BJ (cell line): Measurements from ENCODE around the gene PHAF1. TPM values are rescaled to one million over a fixed set of nuclear protein-coding genes. Genes with fewer than 3 reads are reported as not detected.

Experiments
- CTCF ChIA-PET: fragments of 350-600 bp; formaldehyde crosslinking; extraction: SDS; loops from one replicate; lab custom pipeline; 2021; ENCODE audit warnings: antibody characterized with exemption, inconsistent platforms; lab: Yijun Ruan, JAX
- POLR2A ChIA-PET: fragments of 300-600 bp; sonication (Branson Sonifier 250); formaldehyde crosslinking; extraction: SDS; loops from one replicate; lab custom pipeline; 2021; ENCODE audit warnings: antibody characterized with exemption; lab: Charles Lee
- DNase-seq: peaks from one replicate; pipeline ENCODE4 v3.0.0-alpha.2; 2011; ENCODE audit warnings: low read depth
- H3K27me3 ChIP-seq: 2 replicates; pipeline ENCODE4 v1.6.0; 2011; ENCODE audit warnings: low read length; ENCODE audit not compliant: control insufficient read depth, insufficient read depth
- H3K36me3 ChIP-seq: 2 replicates; pipeline ENCODE4 v1.5.1; 2011; ENCODE audit warnings: low read length; ENCODE audit not compliant: control insufficient read depth, insufficient read depth
- H3K4me3 ChIP-seq: 2 replicates; pipeline ENCODE4 v1.5.1; 2011; ENCODE audit warnings: low read depth, mild to moderate bottlenecking, control low read depth, low read length
- CTCF ChIP-seq: IDR thresholded peaks from 2 replicates; pipeline ENCODE4 v1.5.1; 2011; ENCODE audit warnings: low read depth, mild to moderate bottlenecking, control low read depth, inconsistent platforms, low read length, moderate library complexity; ENCODE audit not compliant: insufficient read depth
- polyA plus RNA-seq: library from polyadenylated mRNA; depleted of rRNA; stranded (reverse); fragments of >200 nt; gene quantifications from 2 replicates; pipeline ENCODE4 v1.2.3, GENCODE V29; 2011

The PHAF1 gene
- polyA plus RNA-seq, 1 experiment: 27.7 TPM

DNA sequence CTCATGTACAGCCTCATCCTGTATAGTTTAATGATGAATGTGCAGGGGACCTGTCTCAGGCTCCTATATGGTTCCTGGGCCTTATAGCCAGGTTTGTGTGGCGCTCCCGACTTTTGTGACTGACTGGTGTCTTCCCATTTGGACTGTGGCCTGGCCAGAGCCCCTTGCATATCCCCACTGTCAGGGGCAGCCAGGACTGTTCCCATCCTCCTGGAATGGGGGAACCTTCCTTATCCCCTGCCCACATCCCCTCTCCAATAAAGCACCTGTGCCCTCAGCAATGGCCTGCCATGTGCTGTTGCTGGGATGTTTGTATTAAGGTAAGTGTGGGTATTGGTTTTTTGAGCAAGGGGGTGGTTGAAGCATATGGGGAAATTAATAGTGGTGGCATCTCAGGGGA is 38.5 kb downstream of the PHAF1 start:
- ChIA-PET CTCF (interaction anchor here (1.7 kb wide), 1 partner anchor 130 kb away, joined by 5 read pairs; no protein-coding TSS in a partner anchor), POLR2A (no interaction called here)
- H3K36me3 ChIP-seq: peaks cover 22% of the 10 kb centered on the region

DNA sequence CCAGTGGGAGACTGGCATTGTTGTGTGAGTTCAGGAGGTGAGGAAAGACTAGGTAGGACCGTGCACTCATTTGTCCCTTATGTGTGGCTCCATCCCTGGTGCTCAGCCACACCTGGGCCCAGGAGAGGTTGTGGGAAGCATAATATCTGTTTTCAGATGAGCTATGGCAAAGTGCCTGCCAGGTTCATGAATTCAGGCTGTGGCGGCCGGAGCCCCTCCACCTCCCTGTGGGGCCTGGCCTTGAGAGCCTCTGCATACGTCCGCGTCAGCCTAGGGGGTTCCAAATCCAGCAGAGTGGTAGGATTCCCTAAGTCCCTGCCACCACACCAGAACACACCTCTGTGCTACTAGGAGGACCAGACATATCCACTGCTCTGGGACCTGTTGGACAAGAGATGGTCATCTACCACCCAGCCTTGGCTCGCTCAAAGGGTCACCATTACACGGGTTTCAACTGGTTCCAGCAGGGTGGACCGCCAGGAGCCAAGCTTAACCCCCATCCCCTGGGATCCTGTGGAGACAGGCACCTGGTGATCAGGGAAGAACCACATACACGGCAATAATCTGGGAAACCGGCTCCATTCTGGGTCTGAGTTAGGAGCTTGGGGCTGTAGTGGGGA is 39.0 kb downstream of the PHAF1 start:
- peaks cover 21% of the 10 kb centered on the region for H3K36me3 ChIP-seq
- ChIA-PET CTCF (interaction anchor here (0.5 to 2.6 kb wide), 5 partner anchors 9 to 298 kb away, joined by 3 to 12 read pairs (median 4); no protein-coding TSS in a partner anchor), POLR2A (no interaction called here)
- no peak for DNase-seq
- H3K4me3 ChIP-seq: no peak overlapping the region
- H3K27me3 ChIP-seq: no peaks in the 10 kb centered on the region
- TF ChIP-seq CTCF: no peak

More for the DNA sequence above, 38.5 kb downstream of the PHAF1 start:
- no peaks in the 10 kb centered on the region for H3K27me3 ChIP-seq
- H3K4me3 ChIP-seq: no peak overlapping the region
- DNase-seq: no peak
- no peak for TF ChIP-seq CTCF

- Histone ChIP-seq H3K27me3 (no peaks in the 10 kb centered on the region), H3K36me3 (peaks cover 21% of the 10 kb centered on the region), H3K4me3 (peak overlapping the region; percentile 83)
- ChIA-PET CTCF (interaction anchor here (0.5 to 2.6 kb wide), 5 partner anchors 10 to 298 kb away, joined by 3 to 12 read pairs (median 4); no protein-coding TSS in a partner anchor), POLR2A (no interaction called here)
- DNase-seq: no peak
- no peak for TF ChIP-seq CTCF
Measured at GRCh38 chr16:67149276-67150046, 39.7 kb downstream of the PHAF1 start.

DNA sequence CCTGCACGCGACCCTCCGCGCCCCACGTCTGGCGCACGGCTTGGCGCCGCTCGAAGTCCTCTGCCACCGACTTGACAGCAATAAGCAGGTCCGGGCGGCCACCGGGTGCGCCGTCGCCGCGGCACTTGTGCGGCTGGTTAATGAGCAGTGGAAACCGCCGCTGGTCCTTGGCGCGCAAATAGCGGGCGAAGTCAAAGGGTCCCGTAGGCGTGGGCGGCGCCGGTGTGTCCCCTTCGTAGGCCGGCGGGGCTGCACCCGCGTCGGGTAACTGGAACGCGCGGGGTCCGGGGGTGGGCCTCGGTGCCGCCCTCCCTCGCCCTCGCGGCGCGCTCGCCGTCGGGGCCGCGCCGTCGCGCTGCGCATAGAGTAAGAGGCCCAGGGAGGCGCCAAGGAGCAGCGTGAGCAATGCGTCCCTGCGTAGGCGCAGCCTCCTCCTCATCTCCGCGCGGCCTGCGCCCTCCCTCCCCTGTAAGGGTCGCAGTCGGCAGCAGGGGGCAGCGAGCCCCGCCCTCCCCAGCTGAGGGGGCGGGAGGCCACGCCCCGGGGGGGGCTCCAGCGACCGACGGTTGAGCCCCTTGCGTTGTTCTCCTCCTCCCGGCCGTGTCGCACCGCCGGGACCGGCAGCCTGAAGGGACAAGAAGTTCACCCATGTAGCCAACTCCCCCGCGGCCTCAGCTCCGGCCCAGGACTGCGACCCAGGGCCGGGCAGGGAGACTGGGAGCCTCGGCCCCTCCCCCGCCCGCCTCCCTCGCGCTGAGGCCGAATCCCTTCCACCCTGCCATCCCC is 40.5 kb downstream of the PHAF1 start:
- CTCF ChIA-PET: interaction anchor here (0.5 to 2.7 kb wide), 13 partner anchors 11 to 806 kb away, joined by 3 to 16 read pairs (median 4); partner anchors contain the start of gene CES3
- 0 out of 2 replicates have a peak, but pooled peaks have one; percentile 17 for TF ChIP-seq CTCF
- H3K4me3 ChIP-seq: peak overlapping the region; percentile 83
- POLR2A ChIA-PET: no interaction called here
- no peaks in the 10 kb centered on the region for H3K27me3 ChIP-seq
- no peak for DNase-seq
- H3K36me3 ChIP-seq: peaks cover 17% of the 10 kb centered on the region
